ENCODE results near the gene BDH1. TPM values are rescaled to one million over a fixed set of nuclear protein-coding genes. Genes with fewer than 3 reads are reported as not detected.
A peak's percentile ranks its signal among the peaks of the same experiment; 100 is the strongest.

BDH1 gene
- total and polyA plus RNA-seq, 2 of the 13 experiments (the other 11 are each of a cell fraction or from before 2014, with no cell fraction given), result 21.2 to 71.9 TPM

DNA sequence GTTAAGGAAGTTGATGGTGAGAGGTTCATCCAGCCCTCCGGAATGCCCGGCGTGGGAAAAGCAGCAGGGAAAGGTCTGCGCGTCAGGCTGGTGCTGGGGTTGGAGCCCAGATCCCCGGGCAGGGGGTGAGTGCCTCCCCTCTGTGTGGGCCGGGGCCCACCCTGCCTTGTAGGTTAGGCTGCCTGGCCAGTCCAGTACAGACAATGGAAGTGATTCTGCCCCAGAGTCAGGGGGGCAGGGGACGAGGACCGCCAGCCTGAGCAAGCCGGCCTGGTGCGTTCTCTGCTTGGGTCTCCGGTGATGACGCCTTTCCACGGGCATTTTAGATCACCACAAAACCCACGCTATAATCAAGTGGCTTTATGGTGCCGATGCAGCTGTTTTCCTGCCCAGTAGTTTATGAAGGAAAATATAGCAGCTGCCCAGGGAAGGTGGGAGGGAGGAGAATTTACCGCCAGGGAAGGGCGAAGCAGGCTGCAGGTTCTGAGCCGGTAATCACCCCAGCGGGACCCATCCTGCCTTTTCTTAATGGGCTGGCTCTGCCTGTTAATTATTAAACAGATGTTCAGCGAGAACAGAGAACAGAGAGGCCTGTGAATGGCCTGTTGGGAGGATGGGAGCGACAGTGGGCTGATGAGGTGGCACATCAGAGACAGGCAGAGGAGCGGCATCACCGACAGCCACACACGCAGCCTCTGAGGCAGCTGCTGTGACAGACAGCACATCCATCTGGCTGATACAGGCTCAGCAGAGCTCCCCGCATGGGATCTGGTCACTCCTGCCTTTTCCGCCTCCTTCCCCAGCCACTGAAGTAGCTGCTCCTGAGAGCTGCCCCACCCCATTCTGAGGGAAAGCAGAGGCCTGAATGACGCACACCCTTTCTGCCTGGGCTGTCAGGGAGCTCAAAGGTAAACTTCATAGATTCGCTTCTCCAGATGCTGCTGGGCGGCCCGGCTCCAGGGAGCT is 35.2 kb downstream of the BDH1 start (continued):
- TF ChIP-seq, protein P1, sequence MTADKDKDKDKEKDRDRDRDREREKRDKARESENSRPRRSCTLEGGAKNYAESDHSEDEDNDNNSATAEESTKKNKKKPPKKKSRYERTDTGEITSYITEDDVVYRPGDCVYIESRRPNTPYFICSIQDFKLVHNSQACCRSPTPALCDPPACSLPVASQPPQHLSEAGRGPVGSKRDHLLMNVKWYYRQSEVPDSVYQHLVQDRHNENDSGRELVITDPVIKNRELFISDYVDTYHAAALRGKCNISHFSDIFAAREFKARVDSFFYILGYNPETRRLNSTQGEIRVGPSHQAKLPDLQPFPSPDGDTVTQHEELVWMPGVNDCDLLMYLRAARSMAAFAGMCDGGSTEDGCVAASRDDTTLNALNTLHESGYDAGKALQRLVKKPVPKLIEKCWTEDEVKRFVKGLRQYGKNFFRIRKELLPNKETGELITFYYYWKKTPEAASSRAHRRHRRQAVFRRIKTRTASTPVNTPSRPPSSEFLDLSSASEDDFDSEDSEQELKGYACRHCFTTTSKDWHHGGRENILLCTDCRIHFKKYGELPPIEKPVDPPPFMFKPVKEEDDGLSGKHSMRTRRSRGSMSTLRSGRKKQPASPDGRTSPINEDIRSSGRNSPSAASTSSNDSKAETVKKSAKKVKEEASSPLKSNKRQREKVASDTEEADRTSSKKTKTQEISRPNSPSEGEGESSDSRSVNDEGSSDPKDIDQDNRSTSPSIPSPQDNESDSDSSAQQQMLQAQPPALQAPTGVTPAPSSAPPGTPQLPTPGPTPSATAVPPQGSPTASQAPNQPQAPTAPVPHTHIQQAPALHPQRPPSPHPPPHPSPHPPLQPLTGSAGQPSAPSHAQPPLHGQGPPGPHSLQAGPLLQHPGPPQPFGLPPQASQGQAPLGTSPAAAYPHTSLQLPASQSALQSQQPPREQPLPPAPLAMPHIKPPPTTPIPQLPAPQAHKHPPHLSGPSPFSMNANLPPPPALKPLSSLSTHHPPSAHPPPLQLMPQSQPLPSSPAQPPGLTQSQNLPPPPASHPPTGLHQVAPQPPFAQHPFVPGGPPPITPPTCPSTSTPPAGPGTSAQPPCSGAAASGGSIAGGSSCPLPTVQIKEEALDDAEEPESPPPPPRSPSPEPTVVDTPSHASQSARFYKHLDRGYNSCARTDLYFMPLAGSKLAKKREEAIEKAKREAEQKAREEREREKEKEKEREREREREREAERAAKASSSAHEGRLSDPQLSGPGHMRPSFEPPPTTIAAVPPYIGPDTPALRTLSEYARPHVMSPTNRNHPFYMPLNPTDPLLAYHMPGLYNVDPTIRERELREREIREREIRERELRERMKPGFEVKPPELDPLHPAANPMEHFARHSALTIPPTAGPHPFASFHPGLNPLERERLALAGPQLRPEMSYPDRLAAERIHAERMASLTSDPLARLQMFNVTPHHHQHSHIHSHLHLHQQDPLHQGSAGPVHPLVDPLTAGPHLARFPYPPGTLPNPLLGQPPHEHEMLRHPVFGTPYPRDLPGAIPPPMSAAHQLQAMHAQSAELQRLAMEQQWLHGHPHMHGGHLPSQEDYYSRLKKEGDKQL (CRISPR knock-in tag; IDR thresholded peaks at IDR 0.05; ENCODE audit: low read depth), result no peak; the same call in 1 of the 2 replicates
- peak; percentile 58; the same call in 1 of the 2 replicates for TF ChIP-seq ZNF788 (CRISPR knock-in tag; IDR thresholded peaks at IDR 0.05; ENCODE audit: borderline replicate concordance)
- TF ChIP-seq ZSCAN29 (CRISPR knock-in tag; conservative IDR thresholded peaks at IDR 0.05), result no peak
- no peak for TF ChIP-seq DMTF1 (CRISPR knock-in tag; IDR thresholded peaks at IDR 0.05)
- TF ChIP-seq NFRKB (IDR thresholded peaks at IDR 0.05), result no peak
- TF ChIP-seq NAIF1 (CRISPR knock-in tag; IDR thresholded peaks at IDR 0.05; ENCODE audit: borderline replicate concordance), result no peak
- no peak for TF ChIP-seq NFIB (CRISPR knock-in tag; IDR thresholded peaks at IDR 0.05; ENCODE audit: borderline replicate concordance)
- TF ChIP-seq TSC22D2 (CRISPR knock-in tag; IDR thresholded peaks at IDR 0.05; ENCODE audit: borderline replicate concordance), result no peak
- TF ChIP-seq ZHX1 (CRISPR knock-in tag; IDR thresholded peaks at IDR 0.05; ENCODE audit: low read depth), result no peak
- TF ChIP-seq ZNF746 (CRISPR knock-in tag; IDR thresholded peaks at IDR 0.05), result no peak
- TF ChIP-seq ZSCAN25 (CRISPR knock-in tag; IDR thresholded peaks at IDR 0.05), result peak; percentile 29; the same call in 1 of the 2 replicates
- TF ChIP-seq MIER3 (CRISPR knock-in tag; IDR thresholded peaks at IDR 0.05; ENCODE audit: borderline replicate concordance), result no peak
- no peak for TF ChIP-seq MLLT10 (CRISPR knock-in tag; IDR thresholded peaks at IDR 0.05)
- peak; percentile 68; the same call in 1 of the 2 replicates for TF ChIP-seq ZFP91 (CRISPR knock-in tag; IDR thresholded peaks at IDR 0.05; ENCODE audit: borderline replicate concordance)
